Limb (tissue), 2 donors: Measurements from ENCODE around the gene OVOL2.
"Not testable (repeated sequence)": the region's sequence is repeated elsewhere in the genome, so short reads cannot be mapped to it uniquely, and the experiment has no call there.

Experiments used
- DNase-seq, 2 donors: peaks; one replicate each; pipeline ENCODE4 v3.0.0-alpha.2; 2016; ENCODE audit errors: extremely low spot score in 2 of 2

The OVOL2 gene

GRCh38 chr20:18058661-18059467 is 1.1 kb upstream of the OVOL2 start:
- peak in 1 of 2 donors; percentile 45 for DNase-seq

GRCh38 chr20:18057994-18058349 is 256 bp upstream of the OVOL2 start:
- peak in 1 of 2 donors; percentile 38 for DNase-seq

- peak in 1 of 2 donors; percentile 46 for DNase-seq
Observed at GRCh38 chr20:18056174-18057100, 1.3 kb downstream of the OVOL2 start.

GRCh38 chr20:18055261-18055660 is 2.5 kb downstream of the OVOL2 start:
- DNase-seq, result no peak

- DNase-seq, result no peak
Observed at GRCh38 chr20:18052856-18053255, 4.9 kb downstream of the OVOL2 start.

GRCh38 chr20:18050628-18051027 is 7.1 kb downstream of the OVOL2 start:
- no peak for DNase-seq

- DNase-seq, result no peak
Observed at GRCh38 chr20:18048176-18048575, 9.5 kb downstream of the OVOL2 start.

GRCh38 chr20:18046535-18046934 is 11.2 kb downstream of the OVOL2 start:
- no peak for DNase-seq

- no peak for DNase-seq
Observed at GRCh38 chr20:18042229-18042628, 15.5 kb downstream of the OVOL2 start.

GRCh38 chr20:18041462-18041861 is 16.3 kb downstream of the OVOL2 start:
- DNase-seq, result no peak

GRCh38 chr20:18039063-18039462 is 18.7 kb downstream of the OVOL2 start:
- DNase-seq, result no peak

- DNase-seq, result no peak
Observed at GRCh38 chr20:18034039-18034438, 23.7 kb downstream of the OVOL2 start.

- no peak for DNase-seq
Observed at GRCh38 chr20:18032977-18033892, 24.5 kb downstream of the OVOL2 start.

GRCh38 chr20:18031888-18032509 is 25.7 kb downstream of the OVOL2 start:
- no peak for DNase-seq

GRCh38 chr20:18031050-18031449 is 26.7 kb downstream of the OVOL2 start:
- no peak for DNase-seq

GRCh38 chr20:18030020-18030419 is 27.7 kb downstream of the OVOL2 start:
- DNase-seq, result no peak

GRCh38 chr20:18027011-18027410 is 30.7 kb downstream of the OVOL2 start:
- DNase-seq, result not testable (repeated sequence)

GRCh38 chr20:18024606-18025127 is 33.0 kb downstream of the OVOL2 start:
- DNase-seq, result no peak

- DNase-seq, result no peak
Observed at GRCh38 chr20:18020931-18021330, 36.8 kb downstream of the OVOL2 start.

- no peak for DNase-seq
Observed at GRCh38 chr20:18019068-18019467, 38.6 kb downstream of the OVOL2 start.

GRCh38 chr20:18018100-18018499 is 39.6 kb downstream of the OVOL2 start:
- DNase-seq, result no peak
